HepG2 (cell line): ENCODE measurements around the gene ANKRD55. TPM values are rescaled to one million over a fixed set of nuclear protein-coding genes. Genes with fewer than 3 reads are reported as not detected.

ENCODE experiments used
- ATAC-seq: fragments of 200-7000 bp; cut with Tn5 transposase; 3 replicates; pipeline ENCODE4 v1.9.1; 2020; ENCODE audit warnings: mild to moderate bottlenecking, moderate library complexity
- BruUV-seq: library from RNA; stranded (reverse); fragments of 400-500 nt; replicated peaks from 2 replicates; lab custom pipeline; 2021; lab: Mats Ljungman, UMichigan
- CTCF ChIA-PET: fragments of 300-600 bp; formaldehyde crosslinking; extraction: SDS; loops from one replicate; lab custom pipeline; 2021; ENCODE audit warnings: low total read pairs, inconsistent platforms, low intra/inter-chr PET ratio; lab: Yijun Ruan, JAX
- POLR2A ChIA-PET: fragments of 350-600 bp; sonication (Branson Sonifier 250); formaldehyde crosslinking; loops from one replicate; lab custom pipeline; 2020; ENCODE audit warnings: antibody characterized with exemption, inconsistent platforms; lab: Yijun Ruan, JAX
- DNase-seq: peaks from one replicate; pipeline ENCODE4 v3.0.0-alpha.2; 2015; ENCODE audit warnings: low spot score
- FAIRE-seq: peaks from 3 replicates; lab custom pipeline; 2011; peaks lifted over from hg19 to GRCh38; lab: Jason Lieb, UNC
- H2AFZ ChIP-seq: one replicate; pipeline ENCODE4 v1.6.1; 2011; ENCODE audit warnings: low read length, inconsistent platforms
- H3K27ac ChIP-seq: fragments of 300-600 bp; 3 replicates; pipeline ENCODE4 v1.8.0; 2011; ENCODE audit warnings: mixed run types, mild to moderate bottlenecking, mixed read lengths, low read length, inconsistent platforms; ENCODE audit not compliant: insufficient read depth; ENCODE audit errors: extremely low read length
- H3K27me3 ChIP-seq, 2 experiments: fragments of 200-600 bp in 1 of 2; 2 replicates in 1 of 2; 3 replicates in 1 of 2; pipeline versions ENCODE4 v1.6.0 to v1.8.0; 2011; ENCODE audit warnings: low read length in 2 of 2, mild to moderate bottlenecking in 2 of 2, moderate library complexity in 2 of 2, inconsistent platforms in 1 of 2; ENCODE audit not compliant: insufficient read depth in 2 of 2, control insufficient read depth in 1 of 2
- H3K36me3 ChIP-seq, 2 experiments: fragments of 200-600 bp in 1 of 2; replicated peaks in 1 of 2; 2 replicates in 1 of 2; 3 replicates in 1 of 2; pipeline versions ENCODE4 v1.5.1 to v1.8.0; 2011; ENCODE audit warnings: low read length in 2 of 2, inconsistent platforms in 1 of 2; ENCODE audit not compliant: insufficient read depth in 2 of 2, control insufficient read depth in 1 of 2
- H3K4me1 ChIP-seq: 2 replicates; pipeline ENCODE4 v1.5.1; 2012; ENCODE audit warnings: low read length, inconsistent platforms; ENCODE audit not compliant: insufficient read depth
- H3K4me2 ChIP-seq: 2 replicates; pipeline ENCODE4 v1.6.0; 2011; ENCODE audit warnings: low read depth, low read length, inconsistent platforms
- H3K4me3 ChIP-seq, 3 experiments: fragments of 200-600 bp in 1 of 3; sonication (generic), shearing (Covaris generic) in 1 of 3; replicated peaks in 1 of 3; 2 replicates each; pipeline ENCODE4 v1.5.1; 2011 to 2016; ENCODE audit warnings: low read length in 3 of 3, inconsistent platforms in 2 of 3, low read depth in 2 of 3, mild to moderate bottlenecking in 2 of 3, control low read depth in 1 of 3, mixed read lengths in 1 of 3; ENCODE audit not compliant: insufficient read depth in 1 of 3
- H3K79me2 ChIP-seq: one replicate; pipeline ENCODE4 v1.6.1; 2011; ENCODE audit warnings: low read length, inconsistent platforms; ENCODE audit not compliant: insufficient read depth
- H3K9ac ChIP-seq: 2 replicates; pipeline ENCODE4 v1.6.0; 2011; ENCODE audit warnings: mild to moderate bottlenecking, low read depth, low read length, inconsistent platforms; ENCODE audit not compliant: insufficient read depth
- H3K9me3 ChIP-seq: 2 replicates; pipeline ENCODE4 v1.5.1; 2012; ENCODE audit warnings: mild to moderate bottlenecking, low read length
- H4K20me1 ChIP-seq: 2 replicates; pipeline ENCODE4 v1.6.0; 2011; ENCODE audit warnings: inconsistent platforms, mild to moderate bottlenecking, low read length, moderate library complexity; ENCODE audit not compliant: insufficient read depth
- AGO2 ChIP-seq: fragments of 200-400 bp; formaldehyde crosslinking; optimal IDR thresholded peaks from 2 replicates; pipeline ENCODE3; 2017; ENCODE audit warnings: mild to moderate bottlenecking, low read depth, low read length, moderate library complexity
- HMG20B ChIP-seq: conservative IDR thresholded peaks from 2 replicates; pipeline ENCODE4 v1.6.1; 2016; ENCODE audit warnings: missing genetic modification reagents, missing compliant biosample characterization
- NR2F6 ChIP-seq, 2 experiments: IDR thresholded peaks; 2 replicates each; pipeline ENCODE4 v1.6.1; 2016; ENCODE audit warnings: antibody characterized with exemption in 1 of 2, mild to moderate bottlenecking in 1 of 2
- TBP ChIP-seq: sonication (generic); formaldehyde crosslinking; IDR thresholded peaks from 2 replicates; pipeline ENCODE4 v1.5.0; 2020; ENCODE audit warnings: missing genetic modification reagents
- ZMYM2 ChIP-seq: sonication (generic); formaldehyde crosslinking; IDR thresholded peaks from 2 replicates; pipeline ENCODE4 v1.8.0; 2022; ENCODE audit warnings: mild to moderate bottlenecking, missing genetic modification reagents
- ZMYM3 ChIP-seq: sonication (generic); formaldehyde crosslinking; IDR thresholded peaks from 2 replicates; pipeline ENCODE4 v1.5.1; 2020; ENCODE audit warnings: mild to moderate bottlenecking, missing genetic modification reagents
- ZNF326 ChIP-seq: sonication (generic); formaldehyde crosslinking; IDR thresholded peaks from 2 replicates; pipeline ENCODE4 v1.4.0; 2020; ENCODE audit warnings: missing genetic modification reagents, borderline replicate concordance
- ZNF549 ChIP-seq: sonication (generic); formaldehyde crosslinking; IDR thresholded peaks from 2 replicates; pipeline ENCODE4 v1.5.0; 2020; ENCODE audit warnings: missing genetic modification reagents
- ZNF557 ChIP-seq: sonication (generic); formaldehyde crosslinking; IDR thresholded peaks from 2 replicates; pipeline ENCODE4 v1.4.0; 2020; ENCODE audit warnings: missing genetic modification reagents
- ZNF737 ChIP-seq: sonication (generic); formaldehyde crosslinking; IDR thresholded peaks from 2 replicates; pipeline ENCODE4 v1.5.0; 2020; ENCODE audit warnings: missing genetic modification reagents, mild to moderate bottlenecking, borderline replicate concordance
- WGBS: methylation state at CpG from one replicate; pipeline ENCODE4 v1.1.6; 2017; ENCODE audit warnings: low lambda C conversion rate; 5-methylcytosine and 5-hydroxymethylcytosine counted together
- in situ Hi-C: cut with HindIII; loops from 2 replicates; pipeline ENCODE4 v1.10.0; 2017; ENCODE audit warnings: low pct_unique_long_range_greater_than_20kb; ENCODE audit not compliant: extremely low pct_ligation_motif_present
- intact Hi-C: fragments of 100-400 bp; cut with micrococcal nuclease; formaldehyde crosslinking; loops from one replicate; pipeline ENCODE4 v1.10.0; 2022; ENCODE audit not compliant: unreplicated experiment
- polyA plus RNA-seq, 8 experiments: library from polyadenylated mRNA; depleted of rRNA in 3 of 8; stranded (reverse) in 7 of 8; unstranded in 1 of 8; fragments of >200 nt; fragmentation: Illumina TruSeq in 4 of 8; extraction: Trizol in 4 of 8; gene quantifications; 2 replicates each; pipeline versions ENCODE4 v1.2.1 to v1.2.3, GENCODE V29; 2011 to 2016; ENCODE audit warnings: low read depth in 4 of 8, missing spikeins in 1 of 8, mixed read lengths in 1 of 8; ENCODE audit not compliant: insufficient read depth in 1 of 8
- total RNA-seq, 5 experiments: library from RNA; depleted of rRNA; stranded (reverse); fragments of >200 nt; fragmentation: Illumina TruSeq; extraction: Trizol; gene quantifications; 2 replicates each; pipeline ENCODE4 v1.2.3, GENCODE V29; 2016; ENCODE audit warnings: low read depth in 1 of 5
- TF ChIP-seq, protein P1 (sequence below): fragments of 450-650 bp; IDR thresholded peaks from 2 replicates; pipeline ENCODE4 v1.6.1; 2017
- TF ChIP-seq, protein P2 (sequence below): sonication (generic); formaldehyde crosslinking; IDR thresholded peaks from 2 replicates; pipeline ENCODE4 v1.5.0; 2020; ENCODE audit warnings: mild to moderate bottlenecking, missing genetic modification reagents
- TF ChIP-seq, protein P3 (sequence below): sonication (generic); formaldehyde crosslinking; IDR thresholded peaks from 2 replicates; pipeline ENCODE4 v1.4.0; 2020; ENCODE audit warnings: missing genetic modification reagents, borderline replicate concordance

Gene ANKRD55
- total and polyA plus RNA-seq, 2 of the 13 experiments (the other 11 are each of a cell fraction or from before 2014, with no cell fraction given), result 0.11 to 0.28 TPM

DNA sequence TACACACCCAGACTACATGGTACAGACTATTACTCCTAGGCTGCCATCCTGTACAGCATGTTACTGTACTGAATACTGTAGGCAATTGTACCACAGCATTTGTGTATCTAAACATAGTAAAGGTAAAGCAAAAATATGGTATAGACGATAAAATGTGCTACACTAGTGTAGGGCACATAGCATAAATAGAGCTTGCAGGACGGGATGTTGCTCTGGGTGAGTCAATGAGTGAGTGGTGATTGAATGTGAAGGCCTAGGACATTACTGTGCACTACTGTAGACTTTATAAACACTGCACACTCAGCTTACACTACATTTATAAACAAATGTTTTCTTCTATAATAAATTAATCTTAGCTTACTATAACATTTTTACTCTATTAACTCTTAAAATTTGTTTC, 25.6 kb downstream of the ANKRD55 start:
- Histone ChIP-seq H2AFZ (no peak overlapping the region), H3K4me1 (peaks cover 54% of the 10 kb centered on the region), H3K27me3 (no peaks in the 10 kb centered on the region), H3K9ac (no peak overlapping the region), H3K4me2 (no peak overlapping the region), H3K27ac (no peak overlapping the region), H3K4me3 (no peak overlapping the region), H3K79me2 (no peaks in the 10 kb centered on the region), H3K36me3 (no peaks in the 10 kb centered on the region), H4K20me1 (no peaks in the 10 kb centered on the region)
- ChIA-PET CTCF (no interaction called here), POLR2A (no interaction called here)
- BruUV-seq, result no TSS peak
- DNase-seq (no peak), ATAC-seq (no peak)
- 92% methylated on average over 2 of the region's 2 CpGs for WGBS
- in situ Hi-C loops (no loop called here), intact Hi-C loops (no loop called here)
- no peak for TF ChIP-seq ZNF557
- TF ChIP-seq ZMYM3 (CRISPR knock-in tag), result no peak
- TF ChIP-seq HMG20B (CRISPR knock-in tag), result no peak
- no peak for TF ChIP-seq AGO2
- no peak for TF ChIP-seq ZNF326 (CRISPR knock-in tag)
- TF ChIP-seq, protein P1, sequence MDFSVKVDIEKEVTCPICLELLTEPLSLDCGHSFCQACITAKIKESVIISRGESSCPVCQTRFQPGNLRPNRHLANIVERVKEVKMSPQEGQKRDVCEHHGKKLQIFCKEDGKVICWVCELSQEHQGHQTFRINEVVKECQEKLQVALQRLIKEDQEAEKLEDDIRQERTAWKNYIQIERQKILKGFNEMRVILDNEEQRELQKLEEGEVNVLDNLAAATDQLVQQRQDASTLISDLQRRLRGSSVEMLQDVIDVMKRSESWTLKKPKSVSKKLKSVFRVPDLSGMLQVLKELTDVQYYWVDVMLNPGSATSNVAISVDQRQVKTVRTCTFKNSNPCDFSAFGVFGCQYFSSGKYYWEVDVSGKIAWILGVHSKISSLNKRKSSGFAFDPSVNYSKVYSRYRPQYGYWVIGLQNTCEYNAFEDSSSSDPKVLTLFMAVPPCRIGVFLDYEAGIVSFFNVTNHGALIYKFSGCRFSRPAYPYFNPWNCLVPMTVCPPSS, result no peak
- no peak for TF ChIP-seq TBP (CRISPR knock-in tag)
- no peak for TF ChIP-seq ZNF737
- TF ChIP-seq, protein P2, sequence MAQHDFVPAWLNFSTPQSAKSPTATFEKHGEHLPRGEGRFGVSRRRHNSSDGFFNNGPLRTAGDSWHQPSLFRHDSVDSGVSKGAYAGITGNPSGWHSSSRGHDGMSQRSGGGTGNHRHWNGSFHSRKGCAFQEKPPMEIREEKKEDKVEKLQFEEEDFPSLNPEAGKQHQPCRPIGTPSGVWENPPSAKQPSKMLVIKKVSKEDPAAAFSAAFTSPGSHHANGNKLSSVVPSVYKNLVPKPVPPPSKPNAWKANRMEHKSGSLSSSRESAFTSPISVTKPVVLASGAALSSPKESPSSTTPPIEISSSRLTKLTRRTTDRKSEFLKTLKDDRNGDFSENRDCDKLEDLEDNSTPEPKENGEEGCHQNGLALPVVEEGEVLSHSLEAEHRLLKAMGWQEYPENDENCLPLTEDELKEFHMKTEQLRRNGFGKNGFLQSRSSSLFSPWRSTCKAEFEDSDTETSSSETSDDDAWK, result no peak
- TF ChIP-seq, protein P3, sequence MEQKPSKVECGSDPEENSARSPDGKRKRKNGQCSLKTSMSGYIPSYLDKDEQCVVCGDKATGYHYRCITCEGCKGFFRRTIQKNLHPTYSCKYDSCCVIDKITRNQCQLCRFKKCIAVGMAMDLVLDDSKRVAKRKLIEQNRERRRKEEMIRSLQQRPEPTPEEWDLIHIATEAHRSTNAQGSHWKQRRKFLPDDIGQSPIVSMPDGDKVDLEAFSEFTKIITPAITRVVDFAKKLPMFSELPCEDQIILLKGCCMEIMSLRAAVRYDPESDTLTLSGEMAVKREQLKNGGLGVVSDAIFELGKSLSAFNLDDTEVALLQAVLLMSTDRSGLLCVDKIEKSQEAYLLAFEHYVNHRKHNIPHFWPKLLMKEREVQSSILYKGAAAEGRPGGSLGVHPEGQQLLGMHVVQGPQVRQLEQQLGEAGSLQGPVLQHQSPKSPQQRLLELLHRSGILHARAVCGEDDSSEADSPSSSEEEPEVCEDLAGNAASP (CRISPR knock-in tag), result no peak
- TF ChIP-seq ZMYM2, result no peak
- TF ChIP-seq ZNF549, result no peak
- no peak for TF ChIP-seq NR2F6 (IDR thresholded peaks at IDR 0.05)
- TF ChIP-seq NR2F6 (CRISPR knock-in tag; IDR thresholded peaks at IDR 0.05), result no peak
- TF ChIP-seq, all 625 proteins: peak for 0
- no peaks in the 10 kb centered on the region for H3K9me3 ChIP-seq
- FAIRE-seq, result no peak
